K562 (cell line): ENCODE results near the gene HAUS1. TPM values are rescaled to one million over a fixed set of nuclear protein-coding genes. Genes with fewer than 3 reads are reported as not detected.

Experiments used
- ATF3 ChIP-seq, 2 experiments: fragments of 450-650 bp in 1 of 2; sonication (generic) in 1 of 2; formaldehyde crosslinking in 1 of 2; IDR thresholded peaks in 1 of 2; conservative IDR thresholded peaks in 1 of 2; 2 replicates each; pipeline versions ENCODE4 v1.6.1 to v1.8.1; 2016 to 2023; ENCODE audit warnings: mild to moderate bottlenecking in 2 of 2, moderate library complexity in 2 of 2, inconsistent platforms in 1 of 2, missing genetic modification reagents in 1 of 2
- CCAR2 ChIP-seq: fragments of 200-400 bp; formaldehyde crosslinking; IDR thresholded peaks from 2 replicates; pipeline ENCODE4 v1.6.1; 2017; ENCODE audit warnings: mild to moderate bottlenecking, low read depth, low read length
- DIDO1 ChIP-seq: fragments of 450-650 bp; IDR thresholded peaks from 2 replicates; pipeline ENCODE4 v1.6.1; 2016; ENCODE audit warnings: low read depth, missing biosample characterization, missing genetic modification characterization
- ELF1 ChIP-seq: fragments of 200-800 bp; sonication (Bioruptor generic); IDR thresholded peaks from 2 replicates; pipeline ENCODE4 v1.6.1; 2016; ENCODE audit warnings: missing genetic modification characterization, missing compliant biosample characterization
- ELF4 ChIP-seq: fragments of 450-650 bp; formaldehyde crosslinking; IDR thresholded peaks from 2 replicates; pipeline ENCODE4 v1.4.0; 2022; ENCODE audit warnings: missing genetic modification characterization
- ERF ChIP-seq: fragments of 450-650 bp; formaldehyde crosslinking; IDR thresholded peaks from 2 replicates; pipeline ENCODE4 v1.4.0; 2020; ENCODE audit warnings: mild to moderate bottlenecking, mixed read lengths
- EZH2 ChIP-seq: IDR thresholded peaks from 2 replicates; pipeline ENCODE4 v1.6.1; 2012; ENCODE audit warnings: low read depth, mild to moderate bottlenecking, inconsistent platforms, low read length, borderline replicate concordance
- FOXJ2 ChIP-seq: fragments of 200-800 bp; sonication (Bioruptor generic); IDR thresholded peaks from 2 replicates; pipeline ENCODE4 v1.6.1; 2016; ENCODE audit warnings: missing genetic modification characterization, missing compliant biosample characterization
- GABPB2 ChIP-seq: fragments of 250-450 bp; sonication (Bioruptor Pico); conservative IDR thresholded peaks from 2 replicates; pipeline ENCODE4 v1.5.1; 2021; ENCODE audit warnings: mild to moderate bottlenecking
- HDAC2 ChIP-seq: fragments of 450-650 bp; IDR thresholded peaks from 2 replicates; pipeline ENCODE4 v1.6.1; 2016; ENCODE audit warnings: mild to moderate bottlenecking
- HSF4 ChIP-seq: fragments of 250-450 bp; sonication (Bioruptor Pico); IDR thresholded peaks from 2 replicates; pipeline ENCODE4 v2.1.2; 2022; ENCODE audit warnings: mild to moderate bottlenecking, moderate library complexity, borderline replicate concordance
- ILK ChIP-seq: fragments of 450-650 bp; IDR thresholded peaks from 2 replicates; pipeline ENCODE4 v1.6.1; 2016; ENCODE audit warnings: missing genetic modification characterization, low read depth, mild to moderate bottlenecking, missing compliant biosample characterization, moderate library complexity, borderline replicate concordance
- KLF16 ChIP-seq: IDR thresholded peaks from 2 replicates; pipeline ENCODE4 v1.6.1; 2016; ENCODE audit warnings: antibody characterized with exemption
- MAZ ChIP-seq, 2 experiments: fragments of 450-650 bp in 1 of 2; sonication (generic) in 1 of 2; formaldehyde crosslinking; IDR thresholded peaks in 1 of 2; conservative IDR thresholded peaks in 1 of 2; 2 replicates each; pipeline versions ENCODE4 v1.4.0 to v1.5.0; 2020; ENCODE audit warnings: mild to moderate bottlenecking in 1 of 2, missing genetic modification reagents in 1 of 2
- NCOA6 ChIP-seq: fragments of 450-650 bp; IDR thresholded peaks from 2 replicates; pipeline ENCODE4 v1.6.1; 2017; ENCODE audit warnings: mild to moderate bottlenecking
- NFIC ChIP-seq: fragments of 450-650 bp; IDR thresholded peaks from 2 replicates; pipeline ENCODE4 v1.6.1; 2017; ENCODE audit warnings: mild to moderate bottlenecking, inconsistent platforms
- NFIX ChIP-seq: fragments of 250-450 bp; sonication (Bioruptor Pico); IDR thresholded peaks from 2 replicates; pipeline ENCODE4 v1.4.0; 2020; ENCODE audit warnings: low read depth, mild to moderate bottlenecking, moderate library complexity
- POLR3G ChIP-seq: IDR thresholded peaks from 2 replicates; pipeline ENCODE4 v1.6.1; 2011; ENCODE audit not compliant: insufficient read length, insufficient replicate concordance; ENCODE audit errors: extremely low read depth
- POU5F1 ChIP-seq: fragments of 150-350 bp; IDR thresholded peaks from 2 replicates; pipeline ENCODE4 v1.6.1; 2014; ENCODE audit warnings: borderline replicate concordance, low read length, low read depth, mild to moderate bottlenecking; ENCODE audit not compliant: partially characterized antibody
- RBM25 ChIP-seq: fragments of 200-400 bp; formaldehyde crosslinking; IDR thresholded peaks from 2 replicates; pipeline ENCODE4 v1.6.1; 2018; ENCODE audit warnings: low read length, low read depth, moderate library complexity; ENCODE audit not compliant: severe bottlenecking
- SRSF3 ChIP-seq: fragments of 200-400 bp; formaldehyde crosslinking; IDR thresholded peaks from 2 replicates; pipeline ENCODE4 v1.6.1; 2016; ENCODE audit warnings: mild to moderate bottlenecking, low read length, moderate library complexity; ENCODE audit not compliant: insufficient read depth
- THRB ChIP-seq: fragments of 450-650 bp; formaldehyde crosslinking; conservative IDR thresholded peaks from 2 replicates; pipeline ENCODE4 v1.4.0; 2022; ENCODE audit warnings: mild to moderate bottlenecking, missing genetic modification characterization
- U2AF2 ChIP-seq: fragments of 200-400 bp; formaldehyde crosslinking; optimal IDR thresholded peaks from 2 replicates; pipeline ENCODE3; 2017; ENCODE audit warnings: low read depth, mild to moderate bottlenecking, low read length
- ZFPM2 ChIP-seq: fragments of 250-450 bp; sonication (Bioruptor Pico); IDR thresholded peaks from 2 replicates; pipeline ENCODE4 v1.5.1; 2022; ENCODE audit warnings: mild to moderate bottlenecking
- ZNF354B ChIP-seq: fragments of 250-450 bp; sonication (Bioruptor Pico); IDR thresholded peaks from 2 replicates; pipeline ENCODE4 v1.4.0; 2020
- ZNF668 ChIP-seq: fragments of 250-450 bp; sonication (Bioruptor Pico); IDR thresholded peaks from 2 replicates; pipeline ENCODE4 v1.8.0; 2022; ENCODE audit warnings: mild to moderate bottlenecking, inconsistent platforms
- ZNF699 ChIP-seq: fragments of 250-450 bp; sonication (Bioruptor Pico); IDR thresholded peaks from 2 replicates; pipeline ENCODE4 v1.8.0; 2021; ENCODE audit warnings: mild to moderate bottlenecking, moderate library complexity; ENCODE audit not compliant: insufficient replicate concordance
- polyA plus RNA-seq, 8 experiments: library from polyadenylated mRNA; depleted of rRNA in 4 of 8; stranded (reverse) in 5 of 8; unstranded in 3 of 8; fragments of >200 nt; fragmentation: Nextera tagmentation in 2 of 8; fragmentation: Illumina TruSeq in 1 of 8; extraction: Ambion mirVana in 2 of 8; extraction: Trizol in 1 of 8; gene quantifications; 2 replicates each; pipeline versions ENCODE4 v1.2.1 to v1.2.3, GENCODE V29; 2011 to 2014; ENCODE audit warnings: inconsistent platforms in 1 of 8, missing spikeins in 1 of 8
- total RNA-seq, 7 experiments: library from RNA; depleted of rRNA in 6 of 7; stranded (reverse); fragments of >200 nt in 6 of 7; fragmentation: Illumina TruSeq in 2 of 7; extraction: Trizol in 2 of 7; gene quantifications; 2 replicates each; pipeline versions ENCODE4 v1.2.1 to v1.2.3, GENCODE V29; 2011 to 2021; ENCODE audit warnings: low replicate concordance in 1 of 7

The HAUS1 gene
- total and polyA plus RNA-seq, 9 of the 15 experiments (the other 6 are each of a cell fraction or from before 2014, with no cell fraction given), result 45.6 to 135 (median 76.3) TPM

- TF ChIP-seq POLR3G, result no peak
- peak; percentile 67 for TF ChIP-seq RBM25
- no peak for TF ChIP-seq SRSF3
- no peak for TF ChIP-seq HSF4
- no peak for TF ChIP-seq ZFPM2 (CRISPR knock-in tag)
- no peak for TF ChIP-seq ZNF354B (CRISPR knock-in tag)
- TF ChIP-seq KLF16, result no peak
- no peak for TF ChIP-seq THRB (CRISPR knock-in tag)
- TF ChIP-seq ELF1 (tag), result no peak
- TF ChIP-seq ZNF668 (CRISPR knock-in tag), result no peak
- TF ChIP-seq NFIX (CRISPR knock-in tag), result no peak
- TF ChIP-seq U2AF2, result no peak
- no peak for TF ChIP-seq FOXJ2 (tag)
- no peak for TF ChIP-seq POU5F1
- 0 out of 2 replicates have a peak, but pooled peaks have one; percentile 78 for TF ChIP-seq NCOA6
- no peak for TF ChIP-seq GABPB2 (CRISPR knock-in tag)
- TF ChIP-seq ERF (CRISPR knock-in tag), result no peak
- no peak for TF ChIP-seq HDAC2
- TF ChIP-seq CCAR2, result no peak
- TF ChIP-seq ILK (tag), result no peak
- TF ChIP-seq DIDO1 (tag), result no peak
- TF ChIP-seq ELF4 (CRISPR knock-in tag), result no peak
- TF ChIP-seq ZNF699 (CRISPR knock-in tag), result no peak
- TF ChIP-seq MAZ (CRISPR knock-in tag; conservative IDR thresholded peaks at IDR 0.05 in 1 of 2, IDR thresholded peaks at IDR 0.05 in 1 of 2), result peak; percentile 15 to 18; a peak in 1 of 4 replicates
- TF ChIP-seq EZH2, result no peak
- peak; percentile 43; the same call in 1 of the 2 replicates for TF ChIP-seq NFIC
- TF ChIP-seq ATF3 (IDR thresholded peaks at IDR 0.05), result no peak
- TF ChIP-seq ATF3 (CRISPR knock-in tag; conservative IDR thresholded peaks at IDR 0.05), result no peak
Measured at GRCh38 chr18:46071653-46072375, 32.4 kb upstream of the HAUS1 start, which contains the start of gene PSTPIP2 (continued).
